ENCODE results near the gene CCDC192.
"Not testable (repeated sequence)": the region's sequence is repeated elsewhere in the genome, so short reads cannot be mapped to it uniquely, and the experiment has no call there.

The CCDC192 gene

GRCh38 chr5:127707209-127707608 is 4.0 kb downstream of the CCDC192 start:
- peak; percentile 11 for DNase-seq (ENCODE audit: low read depth)
- H3K4me3 ChIP-seq (ENCODE audit: control insufficient read depth, low read depth, low read length): no peak overlapping the region
- TF ChIP-seq, protein P1, sequence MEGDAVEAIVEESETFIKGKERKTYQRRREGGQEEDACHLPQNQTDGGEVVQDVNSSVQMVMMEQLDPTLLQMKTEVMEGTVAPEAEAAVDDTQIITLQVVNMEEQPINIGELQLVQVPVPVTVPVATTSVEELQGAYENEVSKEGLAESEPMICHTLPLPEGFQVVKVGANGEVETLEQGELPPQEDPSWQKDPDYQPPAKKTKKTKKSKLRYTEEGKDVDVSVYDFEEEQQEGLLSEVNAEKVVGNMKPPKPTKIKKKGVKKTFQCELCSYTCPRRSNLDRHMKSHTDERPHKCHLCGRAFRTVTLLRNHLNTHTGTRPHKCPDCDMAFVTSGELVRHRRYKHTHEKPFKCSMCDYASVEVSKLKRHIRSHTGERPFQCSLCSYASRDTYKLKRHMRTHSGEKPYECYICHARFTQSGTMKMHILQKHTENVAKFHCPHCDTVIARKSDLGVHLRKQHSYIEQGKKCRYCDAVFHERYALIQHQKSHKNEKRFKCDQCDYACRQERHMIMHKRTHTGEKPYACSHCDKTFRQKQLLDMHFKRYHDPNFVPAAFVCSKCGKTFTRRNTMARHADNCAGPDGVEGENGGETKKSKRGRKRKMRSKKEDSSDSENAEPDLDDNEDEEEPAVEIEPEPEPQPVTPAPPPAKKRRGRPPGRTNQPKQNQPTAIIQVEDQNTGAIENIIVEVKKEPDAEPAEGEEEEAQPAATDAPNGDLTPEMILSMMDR (conservative IDR thresholded peaks at IDR 0.05; ENCODE audit: control insufficient read depth, insufficient read depth, low read depth, low read length): no peak

DNA sequence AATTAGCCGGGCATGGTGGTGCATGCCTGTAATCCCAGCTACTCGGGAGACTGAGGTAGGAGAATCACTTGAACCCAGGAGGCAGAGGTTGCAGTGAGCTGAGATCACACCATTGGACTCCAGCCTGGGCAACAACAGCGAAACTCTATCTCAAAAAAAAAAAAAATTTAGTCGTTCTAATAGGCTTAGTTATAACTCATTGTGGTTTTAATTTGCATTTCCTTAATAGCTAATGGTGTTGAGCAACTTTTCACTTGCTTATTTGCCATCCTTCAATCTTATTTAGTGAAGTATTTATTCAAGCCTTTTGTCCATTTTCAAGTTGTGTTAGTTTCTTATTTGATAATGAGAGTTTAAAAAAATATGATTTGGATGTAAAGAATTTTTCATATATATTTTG is 9.9 kb downstream of the CCDC192 start:
- not testable (repeated sequence) for DNase-seq (ENCODE audit: low read depth)

DNA sequence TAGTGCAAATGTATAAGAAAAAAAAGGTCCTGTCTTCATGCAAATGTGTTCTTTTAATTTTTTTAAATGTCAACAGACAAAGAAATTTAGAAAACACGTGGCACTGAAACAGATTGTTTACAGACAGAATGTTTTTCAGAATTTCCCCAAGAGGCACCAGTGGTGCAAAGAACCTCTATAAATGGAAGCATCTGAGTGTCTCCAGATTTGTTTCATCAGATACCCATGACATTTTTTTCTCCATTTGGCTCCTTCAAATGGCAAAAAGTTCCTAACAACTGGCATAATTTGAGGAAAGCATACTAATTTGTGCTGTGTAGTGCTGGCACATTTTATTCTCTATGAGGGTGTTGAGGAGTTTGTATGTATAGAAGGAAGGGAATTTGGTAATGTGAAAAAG is 15.0 kb downstream of the CCDC192 start:
- H3K4me3 ChIP-seq (ENCODE audit: control insufficient read depth, low read depth, low read length): no peak overlapping the region
- DNase-seq (ENCODE audit: low read depth): no peak
- TF ChIP-seq, protein P1 (conservative IDR thresholded peaks at IDR 0.05; ENCODE audit: control insufficient read depth, insufficient read depth, low read depth, low read length): no peak

More for the DNA sequence above, 9.9 kb downstream of the CCDC192 start:
- not testable (repeated sequence) for H3K4me3 ChIP-seq (ENCODE audit: control insufficient read depth, low read depth, low read length)

GRCh38 chr5:127723571-127723970 is 20.4 kb downstream of the CCDC192 start:
- peak; percentile 45 for DNase-seq (ENCODE audit: low read depth)
- no peak overlapping the region for H3K4me3 ChIP-seq (ENCODE audit: control insufficient read depth, low read depth, low read length)
- TF ChIP-seq, protein P1 (conservative IDR thresholded peaks at IDR 0.05; ENCODE audit: control insufficient read depth, insufficient read depth, low read depth, low read length): no peak

DNA sequence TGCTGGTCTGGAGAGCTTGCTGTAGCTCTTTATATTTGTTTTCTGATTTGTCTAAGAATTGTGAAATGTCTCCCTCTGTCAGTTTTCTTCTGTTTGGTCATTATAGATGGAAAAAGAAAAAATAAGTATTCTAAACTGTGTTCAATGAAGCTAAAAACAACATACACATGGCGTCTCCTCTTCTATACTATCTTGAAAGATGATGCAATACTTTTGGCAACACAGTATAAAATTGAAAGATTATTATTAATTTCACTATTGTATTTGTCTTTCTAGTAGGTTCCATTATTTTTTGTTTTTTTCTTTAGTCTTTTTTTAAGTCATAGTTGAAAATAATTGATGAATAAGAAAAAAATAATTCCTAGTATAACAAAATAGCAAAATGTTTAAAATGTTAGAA is 22.5 kb downstream of the CCDC192 start:
- H3K4me3 ChIP-seq (ENCODE audit: control insufficient read depth, low read depth, low read length): no peak overlapping the region
- DNase-seq (ENCODE audit: low read depth): no peak
- TF ChIP-seq, protein P1 (conservative IDR thresholded peaks at IDR 0.05; ENCODE audit: control insufficient read depth, insufficient read depth, low read depth, low read length): no peak

- TF ChIP-seq, protein P1 (conservative IDR thresholded peaks at IDR 0.05; ENCODE audit: control insufficient read depth, insufficient read depth, low read depth, low read length): no peak
- no peak for DNase-seq (ENCODE audit: low read depth)
- H3K4me3 ChIP-seq (ENCODE audit: control insufficient read depth, low read depth, low read length): no peak overlapping the region
Measured at GRCh38 chr5:127732963-127733362, 29.8 kb downstream of the CCDC192 start.

GRCh38 chr5:127739348-127739747 is 36.2 kb downstream of the CCDC192 start:
- not testable (repeated sequence) for DNase-seq (ENCODE audit: low read depth); H3K4me3 ChIP-seq (ENCODE audit: control insufficient read depth, low read depth, low read length)

DNA sequence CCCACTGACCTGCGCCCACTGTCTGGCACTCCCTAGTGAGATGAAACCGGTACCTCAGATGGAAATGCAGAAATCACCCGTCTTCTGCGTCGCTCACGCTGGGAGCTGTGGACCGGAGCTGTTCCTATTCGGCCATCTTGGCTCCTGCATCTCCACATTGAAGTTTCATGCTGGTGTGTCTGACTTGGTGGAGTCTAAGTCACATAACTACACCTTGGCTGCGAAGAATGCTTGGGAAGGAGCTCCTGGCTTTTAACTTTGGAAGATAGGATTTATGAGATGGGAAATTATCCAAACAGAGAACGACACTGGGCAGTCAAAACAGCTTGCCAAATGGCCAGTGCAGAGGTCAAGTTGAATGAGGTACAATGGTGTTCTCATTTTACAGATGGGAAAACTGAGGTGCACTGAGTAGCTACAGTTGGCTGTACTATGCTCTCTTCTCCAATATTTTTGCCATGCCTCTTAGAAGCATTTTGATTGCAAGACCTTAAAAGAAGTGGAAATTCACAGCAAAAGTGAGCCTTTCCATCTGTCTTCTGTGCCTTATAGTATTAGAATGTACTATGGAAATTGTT is 36.7 kb downstream of the CCDC192 start:
- no peak for DNase-seq (ENCODE audit: low read depth)
- H3K4me3 ChIP-seq (ENCODE audit: control insufficient read depth, low read depth, low read length): no peak overlapping the region
- TF ChIP-seq, protein P1 (conservative IDR thresholded peaks at IDR 0.05; ENCODE audit: control insufficient read depth, insufficient read depth, low read depth, low read length): no peak

Measured in fibroblast of mammary gland (primary cell).